ENCODE results near the gene APLP1.
A peak's percentile ranks its signal among the peaks of the same experiment; 100 is the strongest.

The APLP1 gene

GRCh38 chr19:35901055-35901644 is 32.8 kb downstream of the APLP1 start:
- Histone ChIP-seq H2BK5ac (ENCODE audit: low read depth, low read length, poor library complexity) (no peak overlapping the region), H3K9me3 (ENCODE audit: insufficient read depth, low read depth, low read length) (no peaks in the 10 kb centered on the region), H3K4me3 (ENCODE audit: low read depth, low read length) (no peak overlapping the region), H3K27me3 (ENCODE audit: insufficient read depth, low read length) (no peaks in the 10 kb centered on the region), H2BK120ac (ENCODE audit: insufficient read depth, low read length, poor library complexity) (no peak overlapping the region), H4K91ac (ENCODE audit: low read depth, low read length) (peak overlapping the region; percentile 20), H2AFZ (ENCODE audit: insufficient read depth, low read length, poor library complexity) (no peak overlapping the region), H3K36me3 (ENCODE audit: control insufficient read depth in 1 of 2, insufficient read depth in 2 of 2, low read length in 2 of 2) (peaks cover 17 to 23% of the 10 kb centered on the region in 2 experiments), H3K4me2 (ENCODE audit: low read length) (peak overlapping the region; percentile 99), H2AK5ac (ENCODE audit: low read length) (peak overlapping the region; percentile 94), H4K8ac (ENCODE audit: low read depth, low read length) (peak overlapping the region; percentile 84), H3K27ac (ENCODE audit: low read depth, low read length) (no peak overlapping the region), H3K4ac (ENCODE audit: low read depth, low read length) (no peak overlapping the region), H3K79me2 (ENCODE audit: control insufficient read depth, insufficient read depth, low read length, poor library complexity) (peaks cover 8% of the 10 kb centered on the region), H4K12ac (ENCODE audit: low read depth, low read length) (no peak overlapping the region), H3K14ac (ENCODE audit: low read length) (no peak overlapping the region), H3K79me1 (ENCODE audit: low read length) (peaks cover 13% of the 10 kb centered on the region), H3K9ac (ENCODE audit: low read length) (no peak overlapping the region), H3K18ac (ENCODE audit: low read length) (peak overlapping the region; percentile 54), H3K4me1 (ENCODE audit: control insufficient read depth in 1 of 2, insufficient read depth in 2 of 2, low read length in 2 of 2) (peaks cover 13 to 24% of the 10 kb centered on the region in 2 experiments), H2BK12ac (ENCODE audit: low read length) (no peak overlapping the region), H3K23ac (ENCODE audit: low read length) (no peak overlapping the region)
- DNase-seq = peak; percentile 71 to 86
- WGBS (ENCODE audit: extremely low coverage, insufficient coverage, insufficient read length) = no CpG with 5 or more reads among the region's 2 CpGs

DNA sequence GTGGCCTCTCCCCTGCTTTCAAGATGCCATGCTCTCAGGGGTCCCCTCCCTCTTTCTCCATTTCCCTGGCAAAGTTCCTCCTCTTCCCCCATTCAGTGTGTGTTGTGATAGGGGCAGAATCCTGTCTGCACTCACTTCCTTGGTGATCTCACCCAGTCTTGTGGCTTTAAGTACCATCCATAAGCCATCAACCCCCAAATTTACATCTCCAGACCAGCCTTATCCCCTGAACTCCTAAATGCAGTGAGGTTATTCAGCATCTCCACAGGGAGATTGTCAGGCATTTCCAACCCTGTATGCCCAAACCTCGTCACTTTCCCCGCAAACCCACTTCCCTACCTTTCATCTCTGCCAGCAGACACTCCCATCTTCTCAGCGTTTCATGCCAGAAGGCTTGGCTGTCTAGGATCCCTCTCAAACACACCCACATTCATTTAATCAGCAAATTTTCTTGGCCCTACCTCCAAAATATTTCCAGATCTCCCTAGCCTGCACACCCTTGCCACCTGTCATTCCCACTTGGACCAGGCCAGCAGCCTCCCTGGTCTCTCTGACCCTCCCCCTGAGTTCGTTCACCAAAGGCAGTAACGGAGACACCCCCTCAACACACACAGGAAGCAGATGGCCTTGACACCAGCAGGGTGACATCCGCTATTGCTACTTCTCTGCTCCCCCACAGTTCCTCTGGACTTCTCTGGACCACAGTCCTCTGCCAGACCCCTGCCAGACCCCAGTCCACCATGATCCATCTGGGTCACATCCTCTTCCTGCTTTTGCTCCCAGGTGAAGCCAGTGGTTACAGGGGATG is 33.7 kb downstream of the APLP1 start, which contains the start of gene HCST:
HCST (plus strand) TSS at position 676 of the 808 bp plus-strand sequence; CDS start at position 741, 65 bp downstream.
- Histone ChIP-seq H3K23ac (ENCODE audit: low read length) (no peak within 1 kb of the TSS), H3K4ac (ENCODE audit: low read depth, low read length) (no peak within 1 kb of the TSS), H4K8ac (ENCODE audit: low read depth, low read length) (peak within 1 kb of the TSS; percentile 88), H3K18ac (ENCODE audit: low read length) (no peak within 1 kb of the TSS), H2BK12ac (ENCODE audit: low read length) (peak within 1 kb of the TSS; percentile 7), H3K79me2 (ENCODE audit: control insufficient read depth, insufficient read depth, low read length, poor library complexity) (peaks cover 8% of the 10 kb centered on the region), H3K4me1 (ENCODE audit: control insufficient read depth in 1 of 2, insufficient read depth in 2 of 2, low read length in 2 of 2) (peaks cover 13 to 24% of the 10 kb centered on the region in 2 experiments), H2BK5ac (ENCODE audit: low read depth, low read length, poor library complexity) (no peak within 1 kb of the TSS), H3K14ac (ENCODE audit: low read length) (peak within 1 kb of the TSS; percentile 47), H2AFZ (ENCODE audit: insufficient read depth, low read length, poor library complexity) (peak within 1 kb of the TSS; percentile 42), H3K4me3 (ENCODE audit: low read depth, low read length) (no peak within 1 kb of the TSS), H3K27ac (ENCODE audit: low read depth, low read length) (no peak within 1 kb of the TSS), H3K27me3 (ENCODE audit: insufficient read depth, low read length) (no peaks in the 10 kb centered on the region), H3K9ac (ENCODE audit: low read length) (no peak within 1 kb of the TSS), H3K4me2 (ENCODE audit: low read length) (peak within 1 kb of the TSS; percentile 60), H4K12ac (ENCODE audit: low read depth, low read length) (peak within 1 kb of the TSS; percentile 94), H3K79me1 (ENCODE audit: low read length) (peaks cover 13% of the 10 kb centered on the region), H2AK5ac (ENCODE audit: low read length) (peak within 1 kb of the TSS; percentile 9), H3K9me3 (ENCODE audit: insufficient read depth, low read depth, low read length) (no peaks in the 10 kb centered on the region), H2BK120ac (ENCODE audit: insufficient read depth, low read length, poor library complexity) (peak within 1 kb of the TSS; percentile 50), H4K91ac (ENCODE audit: low read depth, low read length) (peak within 1 kb of the TSS; percentile 25), H3K36me3 (ENCODE audit: control insufficient read depth in 1 of 2, insufficient read depth in 2 of 2, low read length in 2 of 2) (peaks cover 8 to 14% of the 10 kb centered on the region in 2 experiments)
- no CpG with 5 or more reads among the region's 6 CpGs for WGBS (ENCODE audit: extremely low coverage, insufficient coverage, insufficient read length)
- peak in 1 of 2 donors; percentile 53 for DNase-seq

DNA sequence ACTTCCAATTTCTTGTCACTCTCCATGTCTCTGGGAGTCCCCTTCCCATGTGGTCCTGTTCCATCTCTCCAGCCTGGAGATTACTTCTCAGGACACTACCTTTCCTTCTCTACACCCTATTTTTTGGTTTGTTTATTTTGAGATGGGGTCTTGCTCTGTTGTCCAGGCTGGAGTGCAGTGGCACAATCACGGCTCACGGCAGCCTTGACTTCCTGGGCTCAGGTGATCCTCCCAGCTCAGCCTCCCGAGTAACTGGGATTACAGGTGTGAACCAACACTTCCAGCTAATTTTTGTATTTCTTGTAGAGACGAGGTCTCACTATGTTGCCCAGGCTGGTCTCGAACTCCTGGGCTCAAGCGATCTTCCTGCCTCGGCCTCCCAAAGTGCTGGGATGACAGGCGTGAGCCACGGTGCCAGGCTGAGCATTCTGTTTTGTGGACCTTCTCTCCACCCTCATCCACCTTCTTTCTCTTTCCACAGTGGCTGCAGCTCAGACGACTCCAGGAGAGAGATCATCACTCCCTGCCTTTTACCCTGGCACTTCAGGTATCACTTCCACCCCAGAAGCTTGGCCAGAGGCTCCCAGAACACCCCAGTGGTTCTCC is 34.6 kb downstream of the APLP1 start:
- H4K12ac ChIP-seq (ENCODE audit: low read depth, low read length) = peak overlapping the region; percentile 94
- H2BK5ac ChIP-seq (ENCODE audit: low read depth, low read length, poor library complexity) = no peak overlapping the region
- peak overlapping the region; percentile 60 for H3K4me2 ChIP-seq (ENCODE audit: low read length)
- H3K27ac ChIP-seq (ENCODE audit: low read depth, low read length) = no peak overlapping the region
- H3K23ac ChIP-seq (ENCODE audit: low read length) = no peak overlapping the region
- no peak overlapping the region for H3K18ac ChIP-seq (ENCODE audit: low read length)
- peaks cover 13% of the 10 kb centered on the region for H3K79me1 ChIP-seq (ENCODE audit: low read length)
- peak overlapping the region; percentile 25 for H4K91ac ChIP-seq (ENCODE audit: low read depth, low read length)
- H3K27me3 ChIP-seq (ENCODE audit: insufficient read depth, low read length) = no peaks in the 10 kb centered on the region
- peak overlapping the region; percentile 47 for H3K14ac ChIP-seq (ENCODE audit: low read length)
- H2BK12ac ChIP-seq (ENCODE audit: low read length) = no peak overlapping the region
- H3K79me2 ChIP-seq (ENCODE audit: control insufficient read depth, insufficient read depth, low read length, poor library complexity) = peaks cover 8% of the 10 kb centered on the region
- no peak overlapping the region for H2AK5ac ChIP-seq (ENCODE audit: low read length)
- no peak overlapping the region for H3K4ac ChIP-seq (ENCODE audit: low read depth, low read length)
- H4K8ac ChIP-seq (ENCODE audit: low read depth, low read length) = peak overlapping the region; percentile 88
- peak overlapping the region; percentile 50 for H2BK120ac ChIP-seq (ENCODE audit: insufficient read depth, low read length, poor library complexity)
- H3K9ac ChIP-seq (ENCODE audit: low read length) = no peak overlapping the region
- H3K9me3 ChIP-seq (ENCODE audit: insufficient read depth, low read depth, low read length) = no peaks in the 10 kb centered on the region
- H3K36me3 ChIP-seq (ENCODE audit: control insufficient read depth in 1 of 2, insufficient read depth in 2 of 2, low read length in 2 of 2) = peaks cover 0 to 5% of the 10 kb centered on the region in 2 experiments
- WGBS (ENCODE audit: extremely low coverage, insufficient coverage, insufficient read length) = no CpG with 5 or more reads among the region's 10 CpGs
- H3K4me1 ChIP-seq (ENCODE audit: control insufficient read depth in 1 of 2, insufficient read depth in 2 of 2, low read length in 2 of 2) = peaks cover 13 to 24% of the 10 kb centered on the region in 2 experiments
- DNase-seq = no peak
- H3K4me3 ChIP-seq (ENCODE audit: low read depth, low read length) = no peak overlapping the region
- H2AFZ ChIP-seq (ENCODE audit: insufficient read depth, low read length, poor library complexity) = peak overlapping the region; percentile 42

DNA sequence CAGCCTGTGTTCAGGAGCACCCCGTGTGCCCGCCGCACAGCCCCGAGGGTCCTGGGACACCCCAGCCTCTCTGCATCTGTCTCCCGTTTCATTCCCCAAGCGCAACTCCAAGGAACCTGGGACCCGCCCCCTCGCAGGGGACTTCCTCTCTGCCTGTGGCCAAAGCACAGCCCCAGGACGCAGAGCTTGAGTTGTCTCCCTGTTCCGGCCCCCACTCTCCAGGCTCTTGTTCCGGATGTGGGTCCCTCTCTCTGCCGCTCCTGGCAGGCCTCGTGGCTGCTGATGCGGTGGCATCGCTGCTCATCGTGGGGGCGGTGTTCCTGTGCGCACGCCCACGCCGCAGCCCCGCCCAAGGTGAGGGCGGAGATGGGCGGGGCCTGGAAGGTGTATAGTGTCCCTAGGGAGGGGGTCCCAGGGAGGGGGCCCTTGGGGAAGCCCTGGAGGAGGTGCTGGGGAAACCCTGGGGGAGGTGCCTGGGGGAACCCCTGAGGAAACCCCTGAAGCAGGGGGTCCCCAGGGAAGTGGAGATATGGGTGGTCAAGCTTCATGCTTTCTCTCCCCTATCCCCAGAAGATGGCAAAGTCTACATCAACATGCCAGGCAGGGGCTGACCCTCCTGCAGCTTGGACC is 35.3 kb downstream of the APLP1 start:
- H2AFZ ChIP-seq (ENCODE audit: insufficient read depth, low read length, poor library complexity) = peak overlapping the region; percentile 42
- no peak overlapping the region for H3K4me3 ChIP-seq (ENCODE audit: low read depth, low read length)
- peak overlapping the region; percentile 88 for H4K8ac ChIP-seq (ENCODE audit: low read depth, low read length)
- WGBS (ENCODE audit: extremely low coverage, insufficient coverage, insufficient read length) = no CpG with 5 or more reads among the region's 24 CpGs
- no peak overlapping the region for H2BK12ac ChIP-seq (ENCODE audit: low read length)
- peak overlapping the region; percentile 60 for H3K4me2 ChIP-seq (ENCODE audit: low read length)
- no peak overlapping the region for H3K4ac ChIP-seq (ENCODE audit: low read depth, low read length)
- H3K4me1 ChIP-seq (ENCODE audit: control insufficient read depth in 1 of 2, insufficient read depth in 2 of 2, low read length in 2 of 2) = peaks cover 13 to 21% of the 10 kb centered on the region in 2 experiments
- peak overlapping the region; percentile 25 for H4K91ac ChIP-seq (ENCODE audit: low read depth, low read length)
- H3K79me1 ChIP-seq (ENCODE audit: low read length) = peaks cover 13% of the 10 kb centered on the region
- H3K9ac ChIP-seq (ENCODE audit: low read length) = no peak overlapping the region
- H3K14ac ChIP-seq (ENCODE audit: low read length) = peak overlapping the region; percentile 47
- no peak overlapping the region for H2BK5ac ChIP-seq (ENCODE audit: low read depth, low read length, poor library complexity)
- H4K12ac ChIP-seq (ENCODE audit: low read depth, low read length) = peak overlapping the region; percentile 94
- H3K9me3 ChIP-seq (ENCODE audit: insufficient read depth, low read depth, low read length) = no peaks in the 10 kb centered on the region
- H3K79me2 ChIP-seq (ENCODE audit: control insufficient read depth, insufficient read depth, low read length, poor library complexity) = peaks cover 8% of the 10 kb centered on the region
- no peak overlapping the region for H3K23ac ChIP-seq (ENCODE audit: low read length)
- peak overlapping the region; percentile 50 for H2BK120ac ChIP-seq (ENCODE audit: insufficient read depth, low read length, poor library complexity)
- no peak overlapping the region for H3K27ac ChIP-seq (ENCODE audit: low read depth, low read length)
- no peak overlapping the region for H2AK5ac ChIP-seq (ENCODE audit: low read length)
- H3K27me3 ChIP-seq (ENCODE audit: insufficient read depth, low read length) = no peaks in the 10 kb centered on the region
- no peaks in the 10 kb centered on the region for H3K36me3 ChIP-seq (ENCODE audit: control insufficient read depth in 1 of 2, insufficient read depth in 2 of 2, low read length in 2 of 2)
- H3K18ac ChIP-seq (ENCODE audit: low read length) = no peak overlapping the region
- peak; percentile 91 to 97 for DNase-seq

Data from trophoblast cell (in vitro differentiated cells and primary cell).